MM.1S (cell line): ENCODE data around the gene SLC24A4.

Source experiments
- EZH2 ChIP-seq: fragments of 300-600 bp; sonication (generic); optimal IDR thresholded peaks from 2 replicates; pipeline ENCODE3; 2017; ENCODE audit warnings: low read depth, mild to moderate bottlenecking, antibody characterized with exemption, low read length, mixed read lengths
- TF ChIP-seq, protein P1 (sequence below): fragments of 300-600 bp; sonication (generic); IDR thresholded peaks from 2 replicates; pipeline ENCODE4 v1.5.1; 2016; ENCODE audit warnings: antibody characterized with exemption, low read length, mixed read lengths

DNA sequence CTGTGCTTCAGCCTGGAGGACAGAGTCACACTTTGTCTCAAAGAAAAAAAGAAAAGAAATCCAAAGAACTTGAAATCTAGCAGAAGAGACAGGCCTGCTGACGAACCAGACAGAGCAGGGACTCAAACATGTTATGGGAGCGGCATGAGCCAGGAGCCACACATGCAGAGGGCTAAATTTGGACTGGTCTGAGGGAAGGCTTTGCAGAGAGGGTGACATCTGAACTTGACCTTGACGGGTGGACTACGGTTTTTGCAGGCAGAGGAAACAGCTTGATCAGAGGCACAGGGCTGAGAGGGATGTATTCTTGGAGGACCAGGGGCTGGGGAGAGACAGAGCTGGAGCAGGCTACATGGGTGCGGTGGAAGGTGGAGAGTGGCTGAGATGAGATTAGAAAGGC is 20.5 kb upstream of the SLC24A4 start:
- TF ChIP-seq, protein P1, sequence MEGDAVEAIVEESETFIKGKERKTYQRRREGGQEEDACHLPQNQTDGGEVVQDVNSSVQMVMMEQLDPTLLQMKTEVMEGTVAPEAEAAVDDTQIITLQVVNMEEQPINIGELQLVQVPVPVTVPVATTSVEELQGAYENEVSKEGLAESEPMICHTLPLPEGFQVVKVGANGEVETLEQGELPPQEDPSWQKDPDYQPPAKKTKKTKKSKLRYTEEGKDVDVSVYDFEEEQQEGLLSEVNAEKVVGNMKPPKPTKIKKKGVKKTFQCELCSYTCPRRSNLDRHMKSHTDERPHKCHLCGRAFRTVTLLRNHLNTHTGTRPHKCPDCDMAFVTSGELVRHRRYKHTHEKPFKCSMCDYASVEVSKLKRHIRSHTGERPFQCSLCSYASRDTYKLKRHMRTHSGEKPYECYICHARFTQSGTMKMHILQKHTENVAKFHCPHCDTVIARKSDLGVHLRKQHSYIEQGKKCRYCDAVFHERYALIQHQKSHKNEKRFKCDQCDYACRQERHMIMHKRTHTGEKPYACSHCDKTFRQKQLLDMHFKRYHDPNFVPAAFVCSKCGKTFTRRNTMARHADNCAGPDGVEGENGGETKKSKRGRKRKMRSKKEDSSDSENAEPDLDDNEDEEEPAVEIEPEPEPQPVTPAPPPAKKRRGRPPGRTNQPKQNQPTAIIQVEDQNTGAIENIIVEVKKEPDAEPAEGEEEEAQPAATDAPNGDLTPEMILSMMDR: no peak
- TF ChIP-seq EZH2: no peak
